HEK293T (cell line): ENCODE data around the gene HNRNPD.

Experiments
- ARNT ChIP-seq: fragments of 450-650 bp; IDR thresholded peaks from 2 replicates; pipeline ENCODE4 v1.6.1; 2017; ENCODE audit warnings: mild to moderate bottlenecking
- BHLHE40 ChIP-seq: fragments of 450-650 bp; IDR thresholded peaks from 2 replicates; pipeline ENCODE4 v1.6.1; 2016; ENCODE audit warnings: mild to moderate bottlenecking, moderate library complexity, borderline replicate concordance
- FOXK2 ChIP-seq: fragments of 450-650 bp; IDR thresholded peaks from 2 replicates; pipeline ENCODE4 v1.6.1; 2016; ENCODE audit warnings: mild to moderate bottlenecking
- FOXM1 ChIP-seq: fragments of 450-650 bp; IDR thresholded peaks from 2 replicates; pipeline ENCODE4 v1.6.1; 2017; ENCODE audit warnings: mild to moderate bottlenecking, borderline replicate concordance
- NFRKB ChIP-seq: fragments of 450-650 bp; IDR thresholded peaks from 2 replicates; pipeline ENCODE4 v1.6.1; 2016; ENCODE audit warnings: mild to moderate bottlenecking, moderate library complexity
- SP1 ChIP-seq: fragments of 450-650 bp; IDR thresholded peaks from 2 replicates; pipeline ENCODE4 v1.6.1; 2017
- SUZ12 ChIP-seq: fragments of 450-650 bp; IDR thresholded peaks from 2 replicates; pipeline ENCODE4 v1.6.1; 2016; ENCODE audit warnings: mild to moderate bottlenecking
- TARDBP ChIP-seq: fragments of 450-650 bp; IDR thresholded peaks from 2 replicates; pipeline ENCODE4 v1.6.1; 2016

- TF ChIP-seq TARDBP (no peak), FOXK2 (no peak), SP1 (no peak), SUZ12 (no peak), BHLHE40 (no peak), NFRKB (no peak), FOXM1 (no peak), ARNT (no peak)
Observed at GRCh38 chr4:82331814-82332213, 42.0 kb downstream of the HNRNPD start.
